NCI-H2029 treated with DMSO at 0.1 percent for 48 hours (cell line): ENCODE measurements around the gene C1orf185.
"Not testable (repeated sequence)": the region's sequence is repeated elsewhere in the genome, so short reads cannot be mapped to it uniquely, and the experiment has no call there.

ENCODE experiments used
- DNase-seq: peaks from one replicate; lab custom pipeline; 2025; lab: John Stamatoyannopoulos, UW

Gene C1orf185

DNA sequence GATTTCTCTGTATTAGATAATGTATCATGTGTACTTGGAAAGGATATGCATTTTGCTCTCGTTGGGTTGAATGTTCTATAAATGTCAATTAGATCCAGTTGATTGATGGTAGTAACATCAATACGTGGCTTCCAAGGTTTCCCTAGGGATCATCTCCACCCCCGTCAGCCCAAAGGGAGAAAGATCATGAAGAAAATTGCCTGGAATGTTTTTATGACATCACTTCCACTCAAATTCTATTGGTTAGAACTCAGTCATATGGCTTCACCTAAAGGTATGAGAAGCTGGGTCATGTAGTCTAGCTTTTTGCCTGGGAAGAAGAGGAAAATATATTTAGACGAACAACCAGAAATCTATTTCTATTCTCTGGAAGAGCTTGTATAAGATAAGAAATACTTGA is at the start of gene C1orf185:
C1orf185 (plus strand) TSS at position 253 of the 400 bp plus-strand sequence; CDS start at position 259, 6 bp downstream.
- no peak for DNase-seq

DNA sequence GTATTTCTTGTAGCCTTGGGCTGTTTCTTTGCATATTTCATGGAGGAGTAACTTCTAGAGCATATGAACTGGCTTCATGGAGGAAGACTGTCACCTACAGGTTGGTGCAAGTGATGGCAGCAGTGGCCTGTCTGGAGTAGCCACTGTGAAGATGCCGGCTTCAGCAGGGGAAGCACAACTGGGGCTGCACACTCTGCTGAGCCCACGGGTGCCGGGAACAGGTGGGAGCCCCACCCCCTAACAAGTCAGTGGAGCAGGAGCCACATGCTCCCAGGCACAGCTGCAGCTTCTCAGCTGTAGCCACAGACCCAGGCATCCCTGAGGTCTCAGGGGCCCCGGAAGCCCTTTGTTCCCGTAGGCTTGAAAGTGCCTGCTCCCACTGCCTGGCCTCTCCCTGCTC is 43.2 kb upstream of the C1orf185 start:
- no peak for DNase-seq

DNA sequence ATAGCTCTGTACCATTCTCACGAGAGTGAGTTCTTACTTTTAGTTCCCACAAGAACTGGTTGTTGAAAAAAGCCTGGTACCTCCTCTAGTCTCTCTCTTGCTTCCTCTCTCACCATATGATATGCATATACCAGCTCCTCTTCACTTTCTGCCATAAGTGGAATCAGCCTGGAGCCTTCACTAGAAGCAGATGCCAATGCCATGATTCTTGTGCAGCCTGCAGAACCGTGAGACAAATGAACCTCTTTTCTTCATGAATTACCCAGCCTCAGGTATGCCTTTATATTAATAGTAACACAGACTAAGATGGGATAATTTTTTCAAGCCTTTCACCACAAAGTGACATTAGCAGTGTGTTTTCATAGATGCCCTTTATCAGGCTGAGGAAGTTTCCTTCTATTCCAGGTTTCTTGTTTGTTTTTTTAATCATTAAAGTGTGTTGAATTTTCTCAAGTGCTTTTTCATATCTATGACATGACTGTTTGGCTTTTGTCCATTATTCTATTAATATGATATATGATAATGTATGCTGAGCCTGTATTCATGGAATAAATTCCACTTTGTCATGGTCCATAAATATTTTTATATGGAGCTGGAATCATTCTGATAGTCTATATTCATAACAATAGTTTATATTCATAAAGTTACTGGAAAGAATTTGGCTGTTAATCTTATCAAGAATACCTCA is 40.7 kb upstream of the C1orf185 start:
- DNase-seq = peak; percentile 73

DNA sequence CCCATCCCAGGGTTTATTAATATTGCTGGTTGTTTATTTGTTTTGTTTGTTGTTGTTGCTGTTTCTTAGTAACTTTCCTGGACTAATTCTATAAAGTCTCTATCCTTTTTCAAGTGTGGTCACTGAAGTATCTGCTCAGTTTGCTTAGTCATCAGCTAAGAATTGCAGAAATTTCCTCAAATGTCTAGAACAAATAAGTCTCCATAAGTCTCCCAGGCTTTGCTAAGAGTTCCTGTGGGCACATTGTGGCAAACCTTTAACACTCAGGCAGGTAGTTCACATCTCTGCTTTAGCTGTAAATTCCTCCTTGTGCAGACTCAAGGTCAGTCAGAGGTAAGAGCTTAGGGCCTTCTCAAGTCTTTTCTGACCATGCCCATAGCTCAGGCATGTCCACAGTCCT is 38.9 kb upstream of the C1orf185 start:
- DNase-seq = no peak

DNA sequence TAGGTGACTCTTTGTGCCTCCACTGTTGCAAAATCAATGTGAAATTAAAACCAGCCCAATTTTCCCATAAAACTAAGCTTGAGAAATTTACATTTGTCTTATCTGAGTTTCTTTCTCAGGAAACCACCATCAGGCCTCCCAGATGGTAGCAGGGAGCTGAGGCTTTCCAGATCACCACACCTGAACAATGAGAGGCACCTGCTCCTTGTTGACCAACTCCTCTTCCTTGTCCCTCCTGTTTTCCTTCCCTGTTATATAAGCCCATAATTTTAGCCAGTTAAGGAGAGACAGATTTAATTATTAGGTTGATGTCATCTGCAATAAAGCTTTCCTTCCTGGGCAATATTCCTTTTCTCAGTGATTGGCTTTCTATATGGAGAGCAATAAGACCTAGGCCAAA is 32.0 kb upstream of the C1orf185 start:
- peak; percentile 98 for DNase-seq

DNA sequence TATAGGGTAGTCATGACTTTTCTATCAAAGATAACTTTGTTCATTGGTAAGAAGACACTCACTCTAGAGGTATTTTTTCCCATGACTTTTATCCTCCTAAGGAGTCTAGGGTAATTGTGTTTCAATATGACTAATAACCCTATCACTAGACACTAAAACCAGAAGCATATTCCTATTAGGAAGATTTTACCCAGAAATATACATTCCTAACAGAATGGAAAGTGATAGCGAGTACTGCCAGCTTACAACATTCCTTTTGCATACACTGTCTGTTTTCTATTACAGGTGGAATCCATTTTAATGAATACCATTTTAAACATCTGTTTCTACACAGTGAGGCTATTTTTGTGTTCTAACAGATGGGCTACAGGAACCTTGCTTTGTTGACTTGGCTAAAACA is 31.4 kb upstream of the C1orf185 start:
- peak; percentile 60 for DNase-seq

DNA sequence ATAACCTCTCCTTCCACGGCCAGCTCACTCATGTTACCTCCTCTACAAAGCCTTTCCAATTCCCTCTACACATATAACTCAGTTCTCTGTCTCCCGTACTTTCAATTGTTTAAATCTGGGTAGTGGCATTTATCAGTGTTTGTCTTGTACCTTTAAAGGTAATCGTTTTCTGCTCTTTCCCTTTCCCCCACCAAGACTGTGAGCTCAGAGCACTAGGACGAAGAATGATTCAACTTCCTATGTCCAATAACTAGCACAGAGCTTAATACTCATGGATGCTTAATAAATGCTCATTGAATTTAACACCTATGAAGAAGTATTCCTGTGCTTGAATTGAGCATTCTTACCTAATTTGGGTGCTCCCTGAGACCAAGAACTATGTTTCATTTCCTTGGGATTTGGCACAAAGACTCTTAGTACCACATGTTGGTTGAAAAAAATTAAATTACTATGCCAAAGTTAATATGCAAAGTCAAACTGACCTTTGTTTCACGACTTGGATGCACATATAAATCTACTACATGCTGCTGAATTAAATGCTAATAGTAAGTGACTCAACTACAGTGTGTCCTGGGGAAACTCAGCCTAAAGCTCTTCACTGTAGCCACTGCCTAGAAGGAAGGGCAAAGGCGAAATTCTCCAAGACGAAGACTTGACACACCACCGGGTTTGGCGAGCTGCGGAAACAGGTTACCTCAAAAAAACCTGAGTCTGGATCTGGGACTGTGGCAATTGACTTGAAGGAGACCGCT is 30.6 kb upstream of the C1orf185 start:
- no peak for DNase-seq

DNA sequence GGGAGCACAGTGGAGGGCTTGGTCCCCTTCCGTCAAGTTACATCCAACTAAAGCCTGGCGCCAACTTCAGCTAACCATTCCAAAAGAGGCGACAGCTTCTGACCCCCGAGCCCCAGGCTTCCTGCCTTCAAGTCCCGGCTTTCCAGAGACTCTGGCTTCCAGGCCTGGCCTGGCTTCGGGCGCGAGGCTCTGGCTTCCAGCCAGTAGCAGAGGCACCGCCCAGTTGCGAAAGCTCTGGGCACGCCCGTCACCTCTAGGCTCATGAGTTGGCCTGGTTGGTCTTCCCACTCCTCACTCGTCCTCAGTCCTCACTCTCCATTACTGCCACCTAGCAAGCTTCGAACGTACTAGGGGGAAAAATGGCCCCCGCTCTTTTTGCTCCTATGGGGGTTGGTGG is 30.0 kb upstream of the C1orf185 start:
- no peak for DNase-seq

DNA sequence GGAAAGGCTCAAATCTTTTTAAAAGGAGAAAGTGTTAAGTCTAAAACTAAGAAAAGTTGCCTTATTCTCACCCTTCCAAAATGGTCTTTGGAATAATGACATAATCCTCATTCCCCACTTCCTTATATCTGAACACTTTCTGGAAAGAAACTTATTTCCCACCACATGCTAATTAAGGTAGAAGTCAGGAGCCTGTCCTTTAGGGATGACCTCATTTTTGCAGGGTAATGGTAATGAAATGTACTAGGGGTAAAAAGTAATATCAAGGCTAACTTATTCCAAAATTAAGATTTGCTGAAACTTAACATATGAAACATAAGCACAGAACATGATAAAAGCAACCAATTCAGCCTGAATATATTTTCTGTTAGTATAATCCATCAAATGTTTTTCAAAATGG is 29.4 kb upstream of the C1orf185 start:
- DNase-seq = no peak

DNA sequence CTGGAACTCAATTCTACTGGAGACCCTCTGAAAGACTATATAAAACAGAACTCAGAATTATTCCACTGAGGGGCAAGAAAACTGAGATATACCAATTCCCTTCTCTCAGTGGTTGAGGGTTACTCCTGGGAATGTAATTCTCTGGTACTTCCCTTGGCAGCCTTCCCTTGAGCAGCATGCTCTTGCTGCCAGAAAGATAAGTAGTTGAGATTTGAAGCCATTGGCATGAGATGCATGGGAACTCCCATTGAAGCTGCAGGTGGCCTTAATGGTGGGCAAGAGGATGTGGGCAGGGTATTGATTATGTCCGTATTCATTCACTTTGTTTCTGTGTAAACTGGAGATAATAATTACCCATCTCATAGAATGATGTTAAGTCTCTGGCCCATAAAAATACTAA is 28.6 kb upstream of the C1orf185 start:
- peak; percentile 90 for DNase-seq

DNA sequence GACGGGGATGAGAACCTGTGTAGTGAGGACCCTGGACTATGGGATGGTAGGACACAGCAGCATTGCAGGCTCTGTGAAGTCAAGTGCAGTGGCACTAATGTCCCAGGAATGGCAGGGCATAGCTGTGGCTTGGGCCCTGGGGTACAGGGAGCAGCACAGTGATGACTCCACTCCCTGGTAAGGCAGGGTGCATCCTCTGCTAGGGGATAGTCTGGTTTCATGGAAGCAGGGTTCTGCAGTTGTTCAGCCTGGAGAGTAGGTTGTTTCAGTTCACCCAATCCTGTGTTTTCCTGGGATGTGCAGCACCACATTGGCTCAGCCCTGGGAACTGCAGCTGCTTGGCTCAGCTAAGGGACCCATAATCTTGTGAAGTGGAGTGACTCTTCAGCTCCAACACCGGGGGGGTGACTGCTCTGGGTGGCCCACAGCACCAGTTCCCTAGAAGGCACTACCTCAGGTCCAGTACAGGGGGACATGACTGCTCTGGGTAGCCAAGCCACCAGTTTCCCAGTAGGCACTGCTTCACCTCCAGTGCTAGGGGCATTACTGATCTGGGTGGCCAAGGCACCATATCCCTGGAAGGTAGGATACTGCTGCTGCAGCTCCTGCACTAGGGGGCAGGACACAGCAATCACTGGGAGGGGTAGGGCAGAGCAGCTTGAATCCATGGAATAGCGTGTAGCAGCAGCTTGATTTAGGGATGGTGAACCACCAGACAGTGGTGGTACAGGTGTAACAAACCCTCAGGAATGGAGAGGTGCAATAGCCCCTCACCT is 15.3 kb upstream of the C1orf185 start:
- DNase-seq = no peak

DNA sequence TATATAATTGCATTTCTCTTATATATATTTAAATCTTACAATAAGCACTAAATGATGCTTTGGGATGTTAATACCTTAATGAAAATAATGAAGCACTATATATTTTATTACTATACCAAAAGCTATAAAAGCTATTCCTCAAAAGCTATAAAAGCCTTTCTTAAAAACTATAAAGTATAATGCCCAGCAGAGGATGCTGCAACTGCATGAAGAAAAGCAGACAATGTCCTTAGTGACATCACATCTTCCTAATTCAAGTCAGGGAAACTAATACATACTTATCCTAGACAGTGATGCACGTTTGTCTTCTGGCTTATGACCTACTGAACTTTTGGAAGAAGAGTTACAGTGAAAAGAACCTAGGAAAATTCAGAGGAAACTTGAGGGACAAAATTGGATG is 13.6 kb upstream of the C1orf185 start:
- DNase-seq = no peak

DNA sequence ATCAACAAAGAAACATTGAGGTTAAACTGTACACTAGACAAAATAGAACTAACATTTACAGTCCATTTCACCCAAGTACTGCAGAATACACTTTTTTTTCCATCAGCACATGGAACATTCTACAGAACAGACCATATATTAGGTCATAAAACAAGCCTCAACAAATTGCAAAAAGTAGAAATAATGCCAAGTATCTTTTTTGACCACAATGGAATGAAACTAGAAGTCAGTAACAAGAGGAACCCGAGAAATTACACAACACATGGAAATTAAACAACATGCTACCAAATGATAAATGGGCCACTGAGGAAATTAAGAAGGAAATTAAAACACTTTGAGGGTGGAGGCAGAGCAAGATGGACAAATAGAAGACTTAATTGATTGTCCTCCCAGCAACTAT is 8.4 kb upstream of the C1orf185 start:
- DNase-seq = no peak

DNA sequence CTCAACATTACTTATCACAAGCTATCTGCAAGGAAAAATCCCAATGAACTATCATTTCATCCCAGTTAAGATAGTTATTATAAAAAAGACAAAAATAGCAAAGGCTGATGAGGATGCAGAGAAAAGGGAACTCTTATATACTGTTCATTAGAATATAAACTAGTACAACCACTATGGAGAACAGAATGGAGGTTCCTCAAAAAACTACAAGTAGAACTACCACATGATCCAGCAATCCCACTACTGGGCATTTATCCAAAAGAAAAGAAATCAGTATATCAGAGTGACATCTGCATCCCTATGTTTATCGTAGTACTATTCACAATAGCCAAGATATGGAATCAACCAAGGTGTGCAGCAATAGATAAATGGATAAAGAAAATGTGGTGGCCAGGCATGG is 4.9 kb upstream of the C1orf185 start:
- DNase-seq = no peak

DNA sequence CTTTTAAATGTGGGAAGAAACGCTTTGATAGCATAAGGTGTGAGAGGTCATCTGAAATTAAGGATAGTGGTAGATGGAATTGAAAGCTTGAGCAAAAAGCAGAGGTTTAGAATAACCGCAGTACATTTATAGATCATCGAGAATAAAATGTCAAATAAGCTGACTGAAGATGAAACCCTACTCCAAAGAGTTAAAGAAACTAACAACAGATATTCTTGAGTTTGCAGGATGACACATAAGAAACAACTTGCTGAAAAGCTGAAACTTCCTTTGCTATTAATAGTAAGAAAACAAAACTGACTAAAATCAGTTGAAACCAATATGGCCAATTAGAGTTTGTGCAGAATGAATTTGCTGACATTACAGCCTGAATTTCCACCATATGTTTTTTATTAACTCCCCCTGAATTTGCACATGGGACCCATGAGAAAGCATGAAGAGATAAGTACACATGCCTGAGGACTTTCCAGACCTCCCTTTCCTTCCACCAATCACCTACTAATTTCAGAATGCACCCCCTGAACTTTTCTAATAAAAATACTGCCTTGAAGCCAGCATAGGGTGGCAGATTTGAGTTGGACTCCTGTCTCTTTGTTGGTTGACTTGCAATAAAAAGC is 1.7 kb upstream of the C1orf185 start:
- DNase-seq = no peak

DNA sequence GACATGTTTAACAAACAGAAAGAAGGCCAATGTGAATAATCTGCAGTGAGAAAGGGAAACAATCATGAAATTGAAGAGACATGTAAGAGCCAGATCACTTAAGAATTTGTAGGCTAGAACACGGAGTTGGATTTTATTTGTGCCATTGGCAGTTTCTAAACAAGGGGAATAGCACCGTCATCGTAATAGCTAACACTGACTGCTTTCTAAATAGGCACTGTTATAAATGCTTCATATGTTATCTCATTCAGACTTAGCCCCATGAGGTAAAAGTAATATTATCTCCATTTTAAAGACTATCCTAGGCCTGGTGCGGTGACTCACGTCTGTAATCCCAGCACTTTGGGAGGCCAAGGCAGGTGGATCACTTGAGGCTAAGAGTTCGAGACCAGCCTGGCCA is 12.1 kb downstream of the C1orf185 start:
- DNase-seq = no peak

DNA sequence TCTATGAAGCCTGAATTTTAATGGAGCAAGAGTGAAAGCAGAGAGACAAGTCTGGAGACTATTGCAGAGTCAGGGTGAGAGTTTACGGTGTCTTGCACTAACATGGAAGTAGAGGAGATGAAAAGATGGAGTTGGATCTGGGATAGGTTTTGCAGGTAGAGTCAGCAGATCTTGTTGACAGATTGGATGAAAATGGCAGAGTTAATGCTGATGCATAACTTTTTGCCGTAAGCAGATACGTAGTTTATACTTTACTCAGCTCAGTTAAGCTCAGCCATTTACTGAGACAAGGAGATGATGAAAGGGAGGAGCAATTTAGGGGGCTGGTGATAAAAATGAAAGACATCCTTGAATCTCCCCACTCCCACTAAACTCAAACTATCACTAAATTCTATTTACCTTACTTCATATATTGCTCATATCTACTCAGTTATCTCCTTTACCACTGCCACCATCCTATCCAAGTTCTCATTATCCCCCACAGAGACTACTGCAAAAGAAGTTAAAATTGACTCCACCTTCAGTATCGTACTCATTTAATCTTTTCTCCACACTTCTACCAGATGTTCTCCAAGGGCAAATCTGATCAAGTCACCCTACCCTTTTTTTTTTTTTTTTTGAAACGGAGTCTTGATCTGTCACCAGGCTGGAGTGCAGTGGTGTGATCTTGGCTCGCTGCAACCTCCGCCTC is 13.8 kb downstream of the C1orf185 start:
- DNase-seq = no peak

DNA sequence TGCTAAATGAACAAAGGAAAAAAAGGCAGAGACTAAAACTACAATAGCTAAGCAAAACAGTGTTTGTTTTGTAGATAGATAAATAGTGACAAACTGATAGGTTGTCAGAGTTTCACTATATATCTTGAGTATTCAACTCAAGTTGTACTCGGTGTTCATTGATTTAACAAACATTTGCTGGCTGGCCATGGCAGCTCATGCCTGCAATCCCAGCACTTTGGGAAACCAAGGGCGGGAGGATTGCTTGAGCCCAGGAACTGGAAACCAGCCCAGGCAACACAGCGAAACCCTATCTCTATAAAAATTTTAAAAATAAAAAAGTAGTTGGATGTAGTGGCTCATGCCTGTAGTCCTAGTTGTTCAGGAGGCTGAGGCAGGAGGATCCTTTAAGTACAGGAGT is 17.3 kb downstream of the C1orf185 start:
- DNase-seq = no peak

DNA sequence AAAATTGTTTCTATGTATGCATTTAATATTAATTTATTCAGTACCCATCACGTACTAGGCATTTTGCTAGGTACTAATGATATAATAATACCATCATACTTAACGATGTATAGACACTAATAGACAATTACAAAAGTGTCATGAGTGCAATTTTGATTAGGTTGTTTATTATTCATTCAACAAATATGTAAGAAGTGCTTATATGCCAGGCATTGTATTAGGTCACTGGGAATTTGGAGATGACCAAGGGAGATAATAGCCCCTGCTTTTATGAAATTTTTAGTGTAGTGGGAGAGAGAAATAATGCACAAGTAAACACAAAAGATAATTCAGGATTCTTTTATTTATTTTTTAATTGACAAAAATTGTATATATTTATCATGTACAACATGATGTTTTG is 18.6 kb downstream of the C1orf185 start:
- DNase-seq = no peak

DNA sequence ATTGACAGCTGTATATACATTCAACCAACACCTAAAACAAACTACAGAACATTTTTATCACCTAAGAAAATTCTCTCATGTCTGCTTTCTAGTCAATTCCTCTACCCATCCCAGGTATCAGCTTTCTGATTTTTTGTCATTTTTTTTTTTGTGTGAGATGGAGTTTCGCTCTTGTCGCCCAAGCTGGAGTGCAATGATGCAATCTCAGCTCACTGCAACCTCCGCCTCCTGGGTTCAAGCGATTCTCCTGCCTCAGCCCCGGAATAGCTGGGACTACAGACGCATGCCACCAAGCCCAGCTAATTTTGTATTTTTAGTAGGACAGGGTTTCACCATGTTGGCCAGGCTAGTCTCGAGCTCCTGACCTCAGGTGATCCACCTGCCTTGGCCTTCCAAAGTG is 25.1 kb downstream of the C1orf185 start:
- DNase-seq = not testable (repeated sequence)

DNA sequence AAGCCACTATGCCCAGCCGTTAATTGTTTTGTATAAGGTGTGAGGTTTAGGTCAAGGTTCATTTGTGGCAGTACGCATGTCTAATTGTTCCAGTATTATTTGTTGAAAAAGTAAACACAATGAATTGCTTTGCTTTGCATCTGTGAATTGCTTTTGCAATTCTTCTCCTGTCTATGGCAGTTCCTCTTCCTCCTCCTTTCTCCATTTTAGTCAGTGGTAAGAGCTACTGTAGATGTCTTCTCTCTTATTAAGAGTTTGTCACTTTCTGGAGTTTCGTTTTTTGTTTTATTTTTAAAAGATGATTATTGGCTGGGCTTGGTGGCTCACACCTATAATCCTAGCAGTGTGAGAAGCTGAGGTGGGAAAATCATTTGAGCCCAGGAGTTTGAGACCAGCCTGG is 29.2 kb downstream of the C1orf185 start:
- no peak for DNase-seq

DNA sequence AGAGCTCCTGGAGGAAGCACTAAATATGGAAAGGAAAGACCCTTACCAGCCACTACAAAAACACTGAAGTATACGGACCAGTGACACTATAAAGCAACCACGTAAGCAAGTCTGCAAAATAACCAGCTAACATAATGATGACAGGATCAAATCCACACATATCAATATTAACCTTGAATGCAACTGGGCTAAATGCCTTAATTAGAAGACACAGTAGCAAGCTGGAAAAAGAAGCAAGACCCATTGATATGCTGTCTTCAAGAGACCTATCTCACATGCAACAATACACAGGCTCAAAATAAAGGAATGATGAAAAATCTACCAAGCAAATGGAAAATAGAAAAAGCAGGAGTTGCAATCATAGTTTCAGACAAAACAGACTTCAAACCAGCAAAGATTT is 31.0 kb downstream of the C1orf185 start:
- no peak for DNase-seq
